Bladder microvascular endothelial cell (primary cell): Measurements from ENCODE around the gene GPR137B. TPM values are rescaled to one million over a fixed set of nuclear protein-coding genes. Genes with fewer than 3 reads are reported as not detected.

Source experiments
- total RNA-seq: library from RNA; depleted of rRNA; stranded (reverse); fragments of >200 nt; gene quantifications from 2 replicates; pipeline ENCODE4 v1.2.3, GENCODE V29; 2014

The GPR137B gene
- 5.3 and 12.5 TPM in 2 replicates for total RNA-seq

GRCh38 chr1:236142253-236143103 is at the start of gene GPR137B:
GPR137B (plus strand) TSS chr1:236142539; CDS start chr1:236142623, 84 bp downstream.

Other genes starting within 250 kb of the GPR137B start
- gene NID1, start 77.4 kb upstream of the GPR137B start, total RNA-seq = 87.4 and 261 TPM in 2 replicates
- 2.4 and 3.9 TPM in 2 replicates for gene ERO1B, start 139.4 kb downstream of the GPR137B start, total RNA-seq